HuH-7.5 (cell line): ENCODE results near the gene CDYL.

Experiments used
- DNase-seq: peaks from one replicate; pipeline ENCODE4 v3.0.0; 2011; ENCODE audit warnings: low spot score

Gene CDYL

GRCh38 chr6:4885341-4885933, 109.2 kb downstream of the CDYL start:
- DNase-seq, result no peak

DNA sequence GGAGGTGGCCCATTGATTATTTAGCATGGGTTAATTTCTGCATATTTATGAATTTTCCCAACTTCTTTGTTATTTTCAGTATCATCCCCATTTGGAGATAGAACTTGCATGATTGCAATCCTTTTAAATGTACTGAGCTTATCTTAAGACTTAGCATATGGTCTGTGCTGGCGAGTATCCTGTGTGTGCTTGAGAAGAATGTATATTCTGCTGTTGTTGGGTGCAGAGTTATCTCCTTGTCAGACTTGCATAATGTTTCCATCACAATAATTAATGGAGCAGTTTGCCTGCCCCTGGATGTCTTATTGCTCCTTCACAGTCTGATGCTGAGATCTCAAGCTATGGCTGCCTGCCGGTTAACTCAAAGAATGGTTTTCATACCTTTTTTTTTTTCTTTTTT, 112.6 kb downstream of the CDYL start:
- no peak for DNase-seq

DNA sequence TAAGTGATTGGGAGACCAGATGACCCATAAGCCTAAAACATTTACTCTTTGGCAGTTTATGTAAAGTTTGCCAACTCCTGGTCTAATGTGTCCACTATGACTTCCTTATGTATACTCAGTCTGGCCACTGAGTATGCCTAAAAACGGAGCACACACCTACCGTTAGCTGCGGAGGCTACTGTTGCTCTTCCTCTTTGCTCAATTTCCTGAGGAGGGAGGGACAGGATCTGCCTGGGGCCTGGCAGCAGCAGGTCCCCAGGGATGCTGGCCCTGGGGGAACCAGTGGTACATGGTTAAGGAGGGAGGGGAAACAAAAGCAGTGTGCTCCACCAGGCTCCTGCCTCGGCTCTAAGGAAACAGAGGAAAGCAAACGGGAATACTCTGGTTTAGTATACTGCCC, 113.5 kb downstream of the CDYL start:
- DNase-seq, result no peak

GRCh38 chr6:4890191-4890590, 114.0 kb downstream of the CDYL start:
- no peak for DNase-seq

DNA sequence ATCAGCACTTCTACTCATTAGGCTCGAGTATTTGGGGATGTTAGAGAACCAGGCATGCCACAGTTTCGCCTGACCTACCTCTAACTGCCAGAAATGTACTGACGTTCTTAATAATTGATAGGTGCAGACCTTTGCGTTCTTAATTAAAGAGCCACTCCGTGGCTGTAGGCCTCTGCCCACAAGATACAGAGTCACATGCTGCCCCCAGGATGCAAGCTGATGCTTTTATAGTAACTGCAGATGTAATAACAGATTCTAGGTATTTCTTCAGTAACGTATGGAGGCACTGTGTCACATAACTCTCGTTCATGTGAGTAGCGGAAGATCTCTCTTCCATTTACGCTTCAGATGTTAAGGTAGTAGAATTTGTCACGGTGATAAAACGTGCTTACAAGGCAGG, 114.4 kb downstream of the CDYL start:
- no peak for DNase-seq

GRCh38 chr6:4891141-4891540, 114.9 kb downstream of the CDYL start:
- no peak for DNase-seq

- DNase-seq, result no peak
Measured at GRCh38 chr6:4892785-4893485, 116.7 kb downstream of the CDYL start.

GRCh38 chr6:4894049-4894448, 117.8 kb downstream of the CDYL start:
- no peak for DNase-seq

GRCh38 chr6:4895971-4896370, 119.8 kb downstream of the CDYL start:
- no peak for DNase-seq

DNA sequence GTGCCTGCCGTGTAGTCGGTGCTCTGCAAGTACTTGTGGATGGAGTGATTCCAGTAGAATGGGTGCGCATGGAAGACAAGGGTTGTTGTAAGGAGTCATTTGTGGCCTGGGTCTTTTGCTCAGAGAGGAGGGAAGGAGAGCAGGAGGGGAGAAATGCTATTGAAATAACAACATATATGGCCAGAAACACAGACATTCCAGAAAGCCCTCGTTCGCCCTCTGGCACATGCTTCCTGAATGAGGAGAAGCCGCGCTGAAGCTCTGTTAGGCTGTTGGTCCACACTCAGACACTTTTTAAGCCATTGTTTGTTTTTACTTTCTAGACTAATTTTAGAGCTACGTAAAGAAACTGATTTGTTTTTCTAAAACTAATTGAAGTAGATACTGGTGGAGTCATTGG, 120.2 kb downstream of the CDYL start:
- DNase-seq, result no peak

GRCh38 chr6:4899249-4900034, 123.2 kb downstream of the CDYL start:
- no peak for DNase-seq

DNA sequence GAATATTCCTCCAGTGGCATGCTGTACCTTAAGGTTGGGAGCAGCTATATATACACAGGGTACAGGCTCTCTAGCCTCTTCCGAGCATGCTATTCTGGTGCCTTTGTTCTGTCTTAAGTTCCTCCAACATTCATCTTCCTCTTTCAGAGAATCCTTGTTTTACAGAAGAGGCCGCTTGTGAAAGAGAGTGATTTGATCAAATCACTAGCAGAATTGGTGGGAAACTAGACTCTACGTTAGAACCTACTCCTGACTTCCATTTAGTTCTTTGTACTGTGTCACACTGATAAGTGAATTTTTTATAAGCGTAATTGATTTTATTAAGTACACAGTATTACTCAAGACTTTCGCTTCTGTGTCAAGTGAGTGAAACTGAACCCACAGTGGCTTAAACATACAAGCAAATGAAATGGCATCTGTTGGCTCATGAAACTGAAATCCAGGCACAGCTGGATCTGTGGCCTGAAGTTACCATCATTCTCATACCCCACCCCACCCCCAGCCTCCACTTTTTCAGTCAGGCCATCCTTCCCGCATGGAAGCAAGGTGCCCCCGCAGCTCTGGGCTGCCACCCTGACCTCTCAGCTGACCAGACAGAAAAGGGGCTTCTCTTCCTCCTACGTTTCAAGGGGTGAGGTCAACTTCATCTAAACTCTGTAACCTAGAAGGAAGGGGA, 125.3 kb downstream of the CDYL start:
- no peak for DNase-seq

GRCh38 chr6:4902363-4902762, 126.2 kb downstream of the CDYL start:
- DNase-seq, result no peak

DNA sequence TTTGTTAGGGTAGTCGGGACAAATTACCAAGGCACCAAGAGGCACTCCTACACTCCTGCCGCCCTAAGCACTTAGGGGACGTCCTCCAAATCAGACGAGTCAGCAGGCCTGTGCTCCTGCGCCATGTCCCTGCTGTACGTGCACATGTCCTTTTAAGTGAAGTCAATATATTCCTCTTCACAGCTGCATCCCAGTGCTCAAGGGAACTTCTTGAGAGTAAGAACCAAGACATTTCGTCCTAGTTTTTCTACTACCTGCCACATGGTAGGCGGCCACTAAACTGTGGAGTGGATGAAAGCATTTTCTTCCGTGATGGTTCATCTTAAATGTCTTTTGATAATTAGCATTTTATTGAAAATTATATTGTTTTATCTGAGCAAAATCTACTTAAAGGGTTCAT, 126.9 kb downstream of the CDYL start:
- DNase-seq, result no peak

DNA sequence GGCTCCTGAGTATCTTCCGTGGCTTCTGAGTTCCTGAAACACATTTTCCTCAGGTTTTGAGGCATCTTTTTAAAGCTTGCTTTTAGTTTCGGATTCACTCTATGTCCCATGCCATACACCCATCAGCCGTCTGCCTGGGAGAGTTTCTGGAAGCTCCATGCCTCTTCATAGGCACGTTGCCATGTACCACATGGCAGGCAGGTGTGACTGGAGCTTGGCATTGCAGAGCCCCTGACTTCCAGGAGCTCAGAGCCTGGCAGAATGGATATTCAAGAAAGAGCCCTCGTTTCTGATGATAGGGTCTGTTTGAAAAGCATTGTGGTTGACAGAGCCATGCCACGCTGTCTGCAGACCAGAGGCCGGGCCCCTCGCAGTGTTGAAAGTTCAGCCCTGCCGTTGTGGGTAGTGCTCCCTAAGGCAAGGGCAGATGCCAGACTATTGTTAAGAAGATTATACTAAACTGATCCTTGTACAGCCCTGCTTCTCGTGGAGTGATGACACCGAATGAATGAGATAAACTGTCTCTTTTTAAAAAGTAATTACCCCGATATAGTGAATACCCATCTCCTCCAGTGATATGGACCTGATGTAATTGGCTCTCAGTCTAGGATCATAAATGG, 127.7 kb downstream of the CDYL start:
- DNase-seq, result no peak

- DNase-seq, result no peak
Measured at GRCh38 chr6:4904461-4905025, 128.3 kb downstream of the CDYL start.

DNA sequence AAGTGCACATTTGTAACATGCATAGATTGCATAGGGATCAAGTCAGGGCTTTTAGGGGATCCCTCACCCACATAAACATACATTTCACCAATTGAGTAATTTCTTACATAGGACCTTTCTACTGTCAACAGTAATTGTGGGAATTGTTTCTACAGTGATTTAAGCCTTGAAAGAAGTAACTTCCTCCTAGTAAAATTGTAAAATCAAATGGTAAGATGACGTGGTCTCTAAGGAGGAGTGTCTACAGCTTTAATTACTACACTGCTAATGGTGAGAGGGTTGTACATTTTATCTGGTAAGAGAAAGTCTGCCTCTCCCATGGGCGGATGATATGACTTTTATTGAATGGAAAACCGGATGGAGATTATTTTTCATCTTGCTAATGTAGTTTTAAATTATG, 129.6 kb downstream of the CDYL start:
- no peak for DNase-seq

DNA sequence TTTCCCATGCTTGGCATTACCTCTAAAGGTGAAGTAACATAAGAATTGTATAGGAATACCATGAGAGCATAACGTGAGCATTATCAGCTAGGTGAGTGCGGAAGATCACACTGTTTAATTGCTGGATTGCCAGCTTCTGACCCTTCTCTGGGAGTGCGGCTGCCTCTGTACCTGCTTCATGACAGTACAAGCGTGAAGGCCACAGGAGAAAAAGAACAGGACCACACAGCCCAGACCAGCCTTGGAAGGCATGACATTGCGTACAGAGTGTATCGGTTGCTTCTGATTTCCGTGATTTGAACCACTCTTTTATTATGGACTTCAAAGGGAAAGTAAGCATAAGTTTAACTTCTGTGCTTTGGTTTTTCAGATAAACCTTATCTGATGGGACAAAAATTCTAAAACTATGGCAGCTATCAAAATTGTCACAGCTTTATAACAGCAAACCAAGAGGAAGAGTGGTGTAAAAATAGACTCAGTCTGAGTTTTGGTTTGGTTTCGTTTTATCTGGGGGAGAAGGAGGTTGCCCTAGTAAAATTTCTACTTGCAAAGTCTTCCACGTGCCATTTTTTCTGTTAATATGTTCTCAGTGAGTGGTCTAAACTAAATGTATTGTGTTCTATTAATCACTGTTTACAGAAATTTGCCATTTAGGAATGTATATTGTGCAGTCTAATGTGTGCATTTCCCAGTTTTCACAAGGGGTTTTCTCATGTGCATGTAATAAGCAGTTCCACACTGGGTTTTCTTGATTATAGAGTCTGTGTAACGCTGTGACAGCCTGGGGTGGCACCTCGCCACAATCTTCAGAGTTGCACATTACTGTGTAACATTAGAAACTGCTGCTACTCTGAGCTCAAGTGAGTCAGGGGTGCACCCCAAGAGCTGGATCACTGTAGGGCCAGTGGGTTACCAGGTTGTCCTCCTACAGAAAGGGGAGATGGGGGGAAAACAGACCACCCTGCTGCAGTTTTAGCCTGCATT, 130.4 kb downstream of the CDYL start:
- no peak for DNase-seq

GRCh38 chr6:4907602-4908001, 131.4 kb downstream of the CDYL start:
- no peak for DNase-seq

DNA sequence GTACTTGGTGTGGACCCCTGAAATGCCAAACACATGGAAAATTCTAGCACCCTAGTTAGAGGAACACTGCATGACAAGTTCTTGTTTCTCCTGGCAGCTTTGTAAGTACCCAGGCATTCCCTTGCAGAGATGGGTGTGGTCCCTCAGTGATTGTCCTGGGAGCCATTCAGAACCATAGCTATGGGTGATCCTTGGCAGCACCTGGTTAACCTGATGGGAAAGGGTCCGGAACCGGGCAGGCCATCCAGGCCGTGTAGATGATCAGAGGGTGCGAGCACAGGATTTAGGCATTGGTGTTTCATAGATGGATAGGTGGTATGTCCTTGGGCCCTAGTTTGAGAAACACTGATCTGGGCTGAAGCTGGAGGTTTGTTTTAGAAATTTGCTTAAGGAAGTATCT, 131.9 kb downstream of the CDYL start:
- no peak for DNase-seq
